Colonic mucosa (tissue), 4 donors: Measurements from ENCODE around the gene HEATR5A. TPM values are rescaled to one million over a fixed set of nuclear protein-coding genes. Genes with fewer than 3 reads are reported as not detected.

Experiments
- DNase-seq: peaks from one replicate; pipeline ENCODE4 v3.0.0-alpha.2; 2020
- H3K27ac ChIP-seq: fragments of 200-600 bp; one replicate; pipeline ENCODE4 v1.8.0; 2021
- H3K27me3 ChIP-seq: fragments of 200-600 bp; one replicate; pipeline ENCODE4 v1.8.0; 2021
- H3K36me3 ChIP-seq: fragments of 200-600 bp; one replicate; pipeline ENCODE4 v1.8.0; 2021
- H3K4me1 ChIP-seq: fragments of 200-600 bp; one replicate; pipeline ENCODE4 v1.8.0; 2021; ENCODE audit warnings: mild to moderate bottlenecking
- H3K4me3 ChIP-seq: fragments of 200-600 bp; one replicate; pipeline ENCODE4 v1.8.0; 2021
- H3K9ac ChIP-seq, 2 donors: one replicate each; pipeline ENCODE4 v1.7.0; 2013; ENCODE audit warnings: control low read depth in 2 of 2, low read depth in 2 of 2, low read length in 2 of 2
- H3K9me3 ChIP-seq: fragments of 200-600 bp; one replicate; pipeline ENCODE4 v1.8.0; 2021
- CTCF ChIP-seq: fragments of 200-600 bp; IDR thresholded peaks from one replicate; pipeline ENCODE4 v1.8.0; 2022; ENCODE audit warnings: antibody characterized with exemption, mild to moderate bottlenecking
- intact Hi-C: fragments of 100-400 bp; cut with DNase I; formaldehyde crosslinking; loops from one replicate; pipeline ENCODE4 v1.14.1; 2022
- total RNA-seq, 2 donors: library from RNA; stranded (reverse); fragmentation: NEBNext Ultra II Directional in 1 of 2; extraction: Animal tissue kit (Norgen Biotek cat#: 25700) in 1 of 2; gene quantifications; one replicate each; pipeline ENCODE4 v1.2.1, GENCODE V29; 2021
- donor health status: healthy.
- donor health status: DM: no; HTN: no; CAD: no.
- donor health status: DM: no; HTN: no; CAD: no.

HEATR5A gene
- total RNA-seq, 2 donors from 2014 or later = 45.5 to 58.2 TPM

DNA sequence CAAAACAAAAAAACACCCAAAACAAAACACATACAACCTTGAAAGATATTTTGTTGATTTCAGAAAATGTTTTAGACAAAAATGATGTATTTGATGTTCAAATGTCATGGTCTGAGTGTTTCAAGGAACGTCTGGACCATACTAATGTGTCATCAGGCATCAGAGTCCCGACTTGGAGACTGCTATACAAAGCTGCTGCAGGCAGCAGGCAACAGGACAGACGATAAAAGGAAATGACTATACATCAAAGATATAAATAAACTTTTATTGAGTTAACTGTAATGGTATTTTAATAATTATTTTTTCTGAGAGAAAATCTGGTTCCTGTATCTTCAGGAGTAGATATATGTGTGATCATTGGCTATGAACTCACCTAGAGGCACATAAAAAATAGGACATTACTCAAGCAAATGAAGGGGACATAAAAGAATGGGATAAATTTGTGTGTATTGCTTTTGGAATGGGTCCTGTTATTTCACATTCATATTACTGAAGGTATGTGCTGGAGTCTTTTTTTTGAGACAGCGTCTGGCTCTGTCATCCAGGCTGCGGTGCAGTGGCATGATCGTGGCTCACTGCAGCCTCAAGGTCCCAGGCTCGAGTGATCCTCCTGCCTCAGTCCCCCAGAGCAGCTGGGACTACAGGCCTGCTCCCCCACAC, 125.5 kb downstream of the HEATR5A start:
- TF ChIP-seq CTCF = no peak
- H3K9ac ChIP-seq = no peak overlapping the region
- H3K36me3 ChIP-seq = no peaks in the 10 kb centered on the region
- no peaks in the 10 kb centered on the region for H3K4me1 ChIP-seq
- no peak for DNase-seq
- no peak overlapping the region for H3K27ac ChIP-seq
- no peaks in the 10 kb centered on the region for H3K27me3 ChIP-seq
- intact Hi-C loops = no loop called here
- H3K4me3 ChIP-seq = no peak overlapping the region
- H3K9me3 ChIP-seq = no peaks in the 10 kb centered on the region

DNA sequence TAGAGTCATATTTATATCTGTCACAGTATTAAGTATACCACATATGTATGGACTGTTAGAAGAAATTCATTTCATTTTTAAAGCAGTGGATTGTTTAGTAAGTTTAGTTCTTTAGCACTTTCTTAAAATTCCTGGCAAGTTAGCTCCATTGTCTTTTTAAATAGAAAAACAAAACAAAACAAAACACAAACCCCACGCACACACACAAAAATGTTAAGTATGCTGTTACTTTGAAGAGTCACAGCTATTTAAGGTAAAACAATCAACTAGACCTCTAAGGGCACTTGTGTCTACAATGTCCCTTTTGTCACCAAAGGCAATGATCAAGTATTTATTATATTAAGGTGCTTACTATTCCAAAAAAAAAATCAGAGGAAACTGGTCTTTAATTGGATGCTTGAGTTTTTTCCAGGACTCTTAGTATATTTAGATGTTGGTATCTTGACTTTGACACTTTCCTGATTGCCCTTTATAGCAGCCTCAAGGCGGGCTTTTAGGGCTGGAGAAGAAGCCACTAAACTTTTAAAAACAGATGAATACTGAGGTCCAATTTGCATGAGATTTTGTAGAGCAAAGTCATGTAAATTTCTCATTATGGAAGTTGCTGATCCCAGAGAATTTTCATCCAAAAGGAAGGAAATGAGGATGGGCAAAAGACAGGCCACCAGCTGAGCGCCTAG, 127.3 kb downstream of the HEATR5A start:
- H3K4me1 ChIP-seq = no peaks in the 10 kb centered on the region
- TF ChIP-seq CTCF = no peak
- H3K27me3 ChIP-seq = no peaks in the 10 kb centered on the region
- no peaks in the 10 kb centered on the region for H3K9me3 ChIP-seq
- no peak overlapping the region for H3K9ac ChIP-seq
- no peaks in the 10 kb centered on the region for H3K36me3 ChIP-seq
- H3K27ac ChIP-seq = no peak overlapping the region
- no peak overlapping the region for H3K4me3 ChIP-seq
- intact Hi-C loops = no loop called here
- DNase-seq = no peak

- intact Hi-C loops = no loop called here
- H3K9me3 ChIP-seq = no peaks in the 10 kb centered on the region
- H3K4me3 ChIP-seq = no peak overlapping the region
- H3K27ac ChIP-seq = no peak overlapping the region
- no peaks in the 10 kb centered on the region for H3K4me1 ChIP-seq
- TF ChIP-seq CTCF = no peak
- no peaks in the 10 kb centered on the region for H3K36me3 ChIP-seq
- no peak overlapping the region for H3K9ac ChIP-seq
- H3K27me3 ChIP-seq = no peaks in the 10 kb centered on the region
- no peak for DNase-seq
Observed at GRCh38 chr14:31291210-31291609, 129.1 kb downstream of the HEATR5A start.

DNA sequence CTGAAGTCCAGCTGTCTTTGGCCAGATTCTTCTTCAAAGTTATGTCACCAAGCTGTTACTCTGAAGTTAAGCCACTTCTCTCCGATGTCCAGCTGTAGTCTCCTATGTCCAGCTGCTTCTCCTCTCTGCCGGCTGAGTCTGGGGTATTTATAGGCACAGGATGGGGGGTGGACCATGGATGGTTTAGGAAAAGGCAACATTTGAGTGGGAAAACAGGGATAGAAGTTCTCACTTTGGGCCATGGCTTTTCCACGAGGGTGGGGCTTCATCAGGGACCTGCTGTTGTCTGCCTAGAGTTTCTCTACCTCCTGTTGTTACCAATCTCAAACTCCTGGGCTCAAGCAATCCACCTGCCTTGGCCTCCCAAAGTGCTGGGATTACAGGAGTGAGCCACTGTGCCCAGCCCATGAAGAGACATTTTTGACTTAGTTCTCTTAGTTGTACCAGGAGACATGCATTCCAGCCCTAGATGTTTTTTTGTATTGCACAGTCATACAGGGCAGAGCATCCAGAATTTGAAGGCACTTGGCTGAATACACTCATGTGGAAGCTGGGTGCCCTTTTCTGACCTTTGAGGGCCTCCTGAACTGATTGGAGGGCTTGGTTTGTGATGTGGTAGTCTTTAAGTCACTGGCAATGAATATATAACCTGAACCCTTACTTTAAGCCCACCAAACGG, 132.9 kb downstream of the HEATR5A start:
- no peaks in the 10 kb centered on the region for H3K27me3 ChIP-seq
- intact Hi-C loops = no loop called here
- no peak overlapping the region for H3K27ac ChIP-seq

More for the DNA sequence above, 132.9 kb downstream of the HEATR5A start:
- no peak for TF ChIP-seq CTCF
- Histone ChIP-seq H3K36me3 (no peaks in the 10 kb centered on the region), H3K9ac (no peak overlapping the region), H3K4me1 (no peaks in the 10 kb centered on the region), H3K4me3 (no peak overlapping the region), H3K9me3 (no peaks in the 10 kb centered on the region)
- no peak for DNase-seq
